Inflammatory macrophage treated with lipopolysaccharide for 4 hours (primary cell): ENCODE data around the gene CD24.

ENCODE experiments used
- DNase-seq: peaks from one replicate; pipeline ENCODE4 v3.0.0-alpha.2; 2020

Gene CD24

GRCh38 chr6:106967936-106968555, 6.5 kb downstream of the CD24 start:
- no peak for DNase-seq

GRCh38 chr6:106966671-106967640, 7.6 kb downstream of the CD24 start:
- no peak for DNase-seq

- no peak for DNase-seq
Measured at GRCh38 chr6:106966229-106966628, 8.3 kb downstream of the CD24 start.

- DNase-seq: no peak
Measured at GRCh38 chr6:106964954-106965353, 9.6 kb downstream of the CD24 start.

- no peak for DNase-seq
Measured at GRCh38 chr6:106964099-106964498, 10.4 kb downstream of the CD24 start.

- no peak for DNase-seq
Measured at GRCh38 chr6:106963544-106963943, 11.0 kb downstream of the CD24 start.

GRCh38 chr6:106961801-106962200, 12.7 kb downstream of the CD24 start:
- DNase-seq: no peak

GRCh38 chr6:106961136-106961535, 13.4 kb downstream of the CD24 start:
- DNase-seq: no peak

- DNase-seq: no peak
Measured at GRCh38 chr6:106959985-106960384, 14.5 kb downstream of the CD24 start.

- DNase-seq: peak; percentile 4
Measured at GRCh38 chr6:106939848-106940247, 34.7 kb downstream of the CD24 start.

GRCh38 chr6:106939208-106939607, 35.3 kb downstream of the CD24 start:
- no peak for DNase-seq

GRCh38 chr6:106927531-106928398, 46.8 kb downstream of the CD24 start:
- DNase-seq: no peak

- DNase-seq: no peak
Measured at GRCh38 chr6:106925948-106926347, 48.6 kb downstream of the CD24 start.

- no peak for DNase-seq
Measured at GRCh38 chr6:106924694-106925523, 49.6 kb downstream of the CD24 start.

- DNase-seq: no peak
Measured at GRCh38 chr6:106922626-106923025, 51.9 kb downstream of the CD24 start.
